ENCODE measurements around the gene PEX14. TPM values are rescaled to one million over a fixed set of nuclear protein-coding genes. Genes with fewer than 3 reads are reported as not detected.

PEX14 gene
- total RNA-seq, 6 experiments from 2014 or later: 10.5 to 26.5 (median 16.5) TPM

- Histone ChIP-seq H3K36me3 (peaks cover 0 to 9% (median 2%) of the 10 kb centered on the region in 4 donors), H3K4me1 (peaks cover 0 to 26% (median 11%) of the 10 kb centered on the region in 4 donors), H3K27ac (no peak overlapping the region), H3K4me3 (no peak overlapping the region), H3K9me3 (no peaks in the 10 kb centered on the region), H3K27me3 (no peaks in the 10 kb centered on the region)
- intact Hi-C loops (cut with DNase I): no loop called here
- DNase-seq: peak in 1 of 3 donors; percentile 11
- TF ChIP-seq CTCF (IDR thresholded peaks at IDR 0.05): no peak
- no peak for TF ChIP-seq POLR2A (IDR thresholded peaks at IDR 0.05)
- no peak for ATAC-seq
- WGBS (ENCODE audit: insufficient coverage, low coverage, low lambda C conversion rate, missing lambda C conversion rate): no CpG with 5 or more reads among the region's 13 CpGs
Observed at GRCh38 chr1:10626131-10626731, 151.5 kb downstream of the PEX14 start.

GRCh38 chr1:10626791-10627410, 152.2 kb downstream of the PEX14 start:
- H3K27ac ChIP-seq: no peak overlapping the region
- intact Hi-C loops (cut with DNase I): no loop called here
- no peak for ATAC-seq
- peak in 2 of 3 donors; percentile 17 to 38 for DNase-seq
- peaks cover 0 to 15% (median 2%) of the 10 kb centered on the region in 4 donors for H3K36me3 ChIP-seq
- no peak for TF ChIP-seq CTCF (IDR thresholded peaks at IDR 0.05)
- TF ChIP-seq POLR2A (IDR thresholded peaks at IDR 0.05): no peak
- no peaks in the 10 kb centered on the region for H3K27me3 ChIP-seq
- WGBS (ENCODE audit: insufficient coverage, low coverage, low lambda C conversion rate, missing lambda C conversion rate): 81% methylated on average over 14 of the region's 22 CpGs
- H3K4me3 ChIP-seq: no peak overlapping the region
- H3K9me3 ChIP-seq: no peaks in the 10 kb centered on the region
- peaks cover 0 to 26% (median 11%) of the 10 kb centered on the region in 4 donors for H3K4me1 ChIP-seq

- intact Hi-C loops (cut with DNase I): no loop called here
Observed at GRCh38 chr1:10628685-10629084, 153.9 kb downstream of the PEX14 start.

GRCh38 chr1:10629091-10629815, 154.5 kb downstream of the PEX14 start:
- Histone ChIP-seq H3K4me1 (peaks cover 0 to 22% (median 8%) of the 10 kb centered on the region in 4 donors), H3K4me3 (no peak overlapping the region), H3K9me3 (no peaks in the 10 kb centered on the region), H3K27ac (peak overlapping the region in 2 of 3 donors; percentile 39 to 40), H3K36me3 (peaks cover 0 to 16% (median 2%) of the 10 kb centered on the region in 4 donors), H3K27me3 (no peaks in the 10 kb centered on the region)
- no peak for TF ChIP-seq POLR2A (IDR thresholded peaks at IDR 0.05)
- TF ChIP-seq CTCF (IDR thresholded peaks at IDR 0.05): no peak
- peak; percentile 18 to 57 (median 44) for DNase-seq
- intact Hi-C loops (cut with DNase I): no loop called here
- peak in 2 of 4 donors; percentile 29 to 31 for ATAC-seq
- WGBS (ENCODE audit: insufficient coverage, low coverage, low lambda C conversion rate, missing lambda C conversion rate): 91% methylated on average over 16 of the region's 25 CpGs

More at GRCh38 chr1:10628685-10629084, 153.9 kb downstream of the PEX14 start:
- Histone ChIP-seq H3K9me3 (no peaks in the 10 kb centered on the region), H3K27ac (peak overlapping the region in 2 of 3 donors; percentile 39 to 40), H3K4me3 (no peak overlapping the region), H3K27me3 (no peaks in the 10 kb centered on the region), H3K36me3 (peaks cover 0 to 16% (median 2%) of the 10 kb centered on the region in 4 donors), H3K4me1 (peaks cover 0 to 26% (median 11%) of the 10 kb centered on the region in 4 donors)
- DNase-seq: peak; percentile 93 to 97 (median 95)
- ATAC-seq: peak; percentile 85 to 90 (median 88)
- WGBS (ENCODE audit: insufficient coverage, low coverage, low lambda C conversion rate, missing lambda C conversion rate): 67% methylated on average over 1 of the region's 7 CpGs
- TF ChIP-seq CTCF (IDR thresholded peaks at IDR 0.05): no peak
